ENCODE results near the gene HACE1.

Gene HACE1

DNA sequence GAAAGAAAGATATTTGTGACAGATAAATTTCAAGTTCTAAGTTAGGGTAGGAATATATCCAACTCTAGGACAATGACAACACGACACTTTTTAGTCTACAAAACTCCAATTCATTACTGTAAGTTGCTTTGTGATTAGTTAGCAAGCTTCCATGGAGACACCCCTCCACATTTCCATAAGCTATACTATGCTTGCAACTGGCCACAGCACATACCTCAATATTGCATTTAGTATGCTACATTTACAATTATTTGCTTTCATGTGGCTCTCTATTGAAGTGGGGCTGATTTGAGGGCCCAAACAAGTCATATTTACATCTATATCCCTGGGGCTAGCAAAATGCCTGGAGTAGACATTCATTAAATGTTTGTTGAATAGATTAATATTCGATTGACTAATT is 129.3 kb downstream of the HACE1 start:
- DNase-seq (ENCODE audit: low spot score) = no peak

DNA sequence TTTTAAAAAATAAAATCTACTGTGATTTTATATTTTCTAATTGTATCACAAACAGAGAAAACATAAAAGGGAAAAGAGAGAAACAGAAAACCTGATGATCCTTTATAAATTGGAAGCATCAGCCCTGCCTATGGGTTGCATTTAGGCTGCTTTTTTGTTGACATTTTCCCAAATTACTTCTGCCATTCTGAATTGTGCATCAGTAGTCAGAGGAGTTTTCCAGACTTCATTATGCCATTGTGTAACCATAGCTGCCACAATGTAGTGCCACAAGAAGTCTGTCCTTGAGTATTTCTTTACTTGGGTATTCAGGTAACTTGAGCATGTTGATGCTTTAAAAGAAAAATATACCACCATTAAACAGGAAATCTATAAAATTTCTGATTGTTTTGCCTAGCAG is 130.3 kb downstream of the HACE1 start:
- DNase-seq (ENCODE audit: low spot score) = no peak

DNA sequence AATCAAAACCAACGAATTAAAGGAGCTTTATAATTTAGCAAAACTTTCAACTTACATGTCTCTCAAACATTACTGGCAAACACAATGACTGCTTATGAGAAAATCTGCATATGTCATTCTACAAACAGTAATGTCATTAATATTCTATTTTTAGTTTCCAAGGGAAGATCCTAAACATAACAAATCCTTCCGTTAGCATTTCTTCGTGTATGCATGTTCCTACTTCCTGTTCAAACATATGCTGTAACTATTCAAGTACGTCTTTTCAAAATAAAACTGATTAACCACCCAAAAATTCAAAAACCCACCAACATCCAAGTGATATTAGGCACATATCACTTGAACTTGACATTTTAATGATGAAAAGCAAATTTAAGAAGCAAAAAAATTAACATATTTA is 131.3 kb downstream of the HACE1 start:
- DNase-seq (ENCODE audit: low spot score) = no peak

DNA sequence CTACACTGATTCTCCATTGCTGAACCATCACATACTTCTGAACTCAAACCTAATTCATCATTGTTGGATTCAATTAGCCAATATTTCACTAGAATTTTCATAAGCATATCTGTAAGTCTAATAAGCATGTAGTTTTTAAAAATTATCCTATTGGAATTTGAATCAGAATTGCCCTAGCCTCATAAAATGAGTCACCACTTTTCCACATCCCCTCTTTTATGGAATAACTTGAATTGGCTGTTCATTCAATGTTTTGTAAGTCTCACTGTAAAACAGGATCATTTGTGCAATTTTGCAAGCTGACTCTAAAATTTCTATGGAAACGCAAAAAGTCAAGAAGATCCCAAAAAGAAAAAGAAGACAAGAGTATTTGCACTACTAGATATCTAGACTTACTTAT is 141.0 kb downstream of the HACE1 start:
- DNase-seq (ENCODE audit: low spot score) = no peak

DNA sequence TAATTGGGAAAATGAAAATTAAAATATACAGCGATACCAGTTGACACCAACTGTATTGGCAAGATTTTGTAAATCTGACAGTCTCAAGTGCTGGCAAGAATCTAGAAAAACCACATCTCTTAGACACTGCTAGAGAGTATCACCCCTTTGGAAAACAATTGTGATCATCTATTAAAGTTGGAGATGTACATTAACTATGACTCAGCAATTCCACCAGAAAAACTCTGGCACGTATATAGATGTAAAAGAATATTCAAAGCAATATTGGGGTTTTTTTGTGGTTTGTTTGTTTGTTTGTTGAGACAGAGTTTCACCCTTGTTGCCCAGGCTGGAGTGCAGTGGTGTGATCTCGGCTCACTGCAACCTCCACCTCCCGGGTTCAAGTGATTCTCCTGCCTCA is 142.9 kb downstream of the HACE1 start:
- no peak for DNase-seq (ENCODE audit: low spot score)

DNA sequence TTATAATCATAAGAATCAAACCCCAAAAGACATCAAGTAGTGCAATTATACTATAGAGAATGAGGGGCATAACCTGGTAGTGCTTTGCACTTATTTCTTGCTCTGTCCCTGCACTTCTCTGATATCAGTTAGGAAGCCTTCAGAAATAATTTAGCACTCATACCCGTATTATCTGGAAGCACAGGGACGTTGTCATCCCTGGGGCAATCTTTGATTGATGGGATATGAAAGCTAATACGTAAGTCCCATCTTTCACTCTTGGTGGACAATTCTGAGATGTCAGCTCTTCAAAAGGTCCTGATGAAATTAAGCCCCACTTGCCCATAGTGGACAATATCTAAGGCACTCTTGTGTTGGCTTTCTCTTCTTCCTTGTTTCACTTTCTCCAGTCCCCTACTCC is 144.9 kb downstream of the HACE1 start:
- DNase-seq (ENCODE audit: low spot score) = no peak

DNA sequence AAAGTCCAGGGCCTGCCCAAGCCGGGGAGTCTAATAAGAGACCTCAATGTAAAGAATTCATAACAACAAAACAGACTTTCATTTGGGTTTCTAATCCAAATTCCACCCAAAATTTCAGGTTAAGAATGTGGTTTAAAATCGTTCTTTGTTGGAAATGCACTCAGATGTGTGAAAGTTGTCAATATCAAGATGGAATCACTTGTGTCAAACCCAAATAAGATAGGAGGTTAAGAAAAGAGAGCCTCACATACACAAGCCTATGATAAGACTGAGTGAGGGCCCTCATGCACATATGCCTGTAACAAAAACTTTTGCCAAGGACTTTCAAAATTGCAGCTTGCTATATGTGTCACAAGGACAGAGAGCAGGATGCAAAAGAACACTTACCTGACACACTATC is 145.7 kb downstream of the HACE1 start:
- DNase-seq (ENCODE audit: low spot score) = no peak

DNA sequence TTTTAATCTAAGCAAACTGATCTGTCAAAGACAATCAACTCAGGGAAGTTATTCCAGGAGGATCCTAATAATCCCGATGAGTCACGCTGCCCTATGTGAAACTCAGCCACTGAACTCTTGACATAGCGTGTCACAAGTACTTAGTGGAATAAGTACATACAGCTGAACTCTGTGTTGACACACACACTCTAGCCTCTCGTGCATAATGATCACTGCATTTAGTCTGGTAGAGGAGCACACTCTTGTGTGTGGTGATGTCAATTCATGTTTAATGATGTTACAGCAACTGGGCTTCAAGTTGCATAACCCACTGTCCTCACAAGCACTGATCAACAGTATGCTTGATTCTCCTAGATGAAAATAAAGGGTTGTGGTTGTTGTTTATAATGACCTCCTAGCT is 148.3 kb downstream of the HACE1 start:
- DNase-seq (ENCODE audit: low spot score) = no peak

DNA sequence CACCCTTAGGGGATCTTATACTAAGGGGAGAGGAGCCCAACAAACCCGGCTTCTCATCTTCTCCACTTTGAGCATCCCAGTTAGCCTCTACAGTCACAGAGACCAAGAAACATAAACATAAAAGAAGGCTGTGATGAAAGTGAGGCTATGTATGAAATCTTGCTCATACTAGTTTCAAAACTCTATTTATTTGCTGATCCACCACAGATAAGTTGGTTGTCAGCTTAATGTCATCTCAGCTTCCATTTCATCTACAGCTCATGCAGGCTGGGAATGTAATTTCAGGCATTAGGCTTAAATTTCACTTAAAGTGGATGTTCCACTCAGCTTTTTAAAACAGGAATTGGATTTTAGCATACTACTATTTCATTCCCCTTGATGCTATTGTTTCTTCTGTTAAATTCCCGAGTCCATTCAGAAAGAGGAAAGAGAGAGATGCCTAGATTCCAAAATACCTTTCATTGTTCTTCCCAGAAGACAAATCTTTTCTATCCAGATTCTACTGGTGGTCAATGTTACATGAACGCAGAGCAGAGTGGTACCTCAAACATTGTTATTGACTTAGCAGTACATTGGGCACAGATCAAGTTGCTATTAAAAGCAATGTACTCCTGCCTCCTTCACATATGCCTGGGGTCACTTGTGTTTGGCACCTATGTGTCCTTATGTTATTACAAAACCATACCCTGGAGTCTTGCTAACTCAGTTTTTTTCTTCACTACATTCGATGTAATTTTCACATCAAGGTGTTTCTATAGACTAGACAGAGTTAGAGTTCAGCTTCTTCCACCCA is 149.0 kb downstream of the HACE1 start:
- no peak for DNase-seq (ENCODE audit: low spot score)

DNA sequence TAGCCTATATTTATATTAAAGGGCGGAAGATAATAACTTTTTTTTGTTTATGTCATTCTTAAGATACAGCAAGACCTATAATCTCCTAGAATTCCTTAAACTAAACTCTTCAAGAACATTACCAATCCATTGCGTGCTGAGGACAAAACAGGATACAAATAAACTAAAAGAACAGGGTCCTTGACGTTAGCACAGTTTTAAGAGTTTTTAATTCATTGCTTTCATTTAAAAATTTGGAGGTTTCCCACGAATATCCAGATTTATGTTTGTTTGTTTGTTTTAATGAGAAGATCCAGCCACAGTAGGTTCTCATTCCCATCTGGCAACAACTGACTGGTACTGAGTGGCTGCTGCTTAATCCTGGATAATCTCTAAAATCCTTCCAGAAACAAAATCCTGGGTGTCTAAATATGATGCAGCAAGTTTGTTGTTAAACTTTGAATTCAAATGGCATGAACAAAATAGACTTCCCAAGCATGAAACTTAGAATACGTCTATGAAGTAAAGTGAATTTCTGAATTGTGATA is 153.7 kb downstream of the HACE1 start:
- no peak for DNase-seq (ENCODE audit: low spot score)

DNA sequence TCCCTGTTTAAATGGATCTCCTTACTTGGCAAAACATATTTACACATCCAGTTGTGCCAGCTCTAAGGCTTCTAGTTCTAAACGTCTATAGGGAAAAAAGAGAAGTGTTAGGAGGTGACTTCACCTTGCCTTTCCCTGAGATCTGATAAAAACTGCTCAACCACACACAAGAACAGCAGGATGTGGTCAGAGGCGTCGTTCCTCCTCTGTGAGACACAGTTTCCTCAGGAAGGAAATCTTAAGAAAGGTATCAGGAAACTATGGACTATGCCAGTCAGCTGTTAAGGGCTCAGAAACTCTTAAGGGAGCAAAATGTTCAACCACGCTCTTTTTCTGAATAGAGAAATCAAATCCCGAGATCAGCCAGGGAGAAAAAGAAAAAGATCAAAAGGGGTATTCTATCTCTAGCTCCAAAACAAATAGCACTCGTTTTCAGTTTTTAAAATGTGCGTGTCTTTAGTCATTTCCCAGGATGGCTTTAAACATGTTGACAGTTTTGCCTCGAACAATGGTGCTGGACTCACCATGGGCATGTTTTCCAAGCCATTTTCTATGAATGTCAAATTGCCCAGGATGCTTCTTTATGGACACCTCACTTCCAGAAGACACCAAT is 154.5 kb downstream of the HACE1 start:
- DNase-seq (ENCODE audit: low spot score) = peak; percentile 54

DNA sequence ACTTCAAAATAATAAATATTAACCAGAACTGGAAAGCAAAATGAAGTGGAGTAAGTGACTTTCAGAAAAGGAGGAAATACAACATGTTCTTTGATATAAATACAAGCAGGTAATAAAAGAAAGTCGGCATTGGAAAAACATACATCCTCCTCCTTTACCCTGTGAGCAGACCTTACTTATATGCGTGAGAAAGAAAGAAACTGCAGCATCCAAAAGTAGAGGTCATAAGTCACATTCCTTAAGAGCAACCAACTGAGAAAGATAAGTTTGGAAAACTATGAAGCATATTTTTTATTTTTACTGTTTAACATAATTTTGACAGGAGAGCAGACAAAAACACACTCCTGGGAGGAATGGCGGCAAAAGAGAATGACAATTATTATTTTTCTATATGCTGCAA is 155.5 kb downstream of the HACE1 start:
- no peak for DNase-seq (ENCODE audit: low spot score)

DNA sequence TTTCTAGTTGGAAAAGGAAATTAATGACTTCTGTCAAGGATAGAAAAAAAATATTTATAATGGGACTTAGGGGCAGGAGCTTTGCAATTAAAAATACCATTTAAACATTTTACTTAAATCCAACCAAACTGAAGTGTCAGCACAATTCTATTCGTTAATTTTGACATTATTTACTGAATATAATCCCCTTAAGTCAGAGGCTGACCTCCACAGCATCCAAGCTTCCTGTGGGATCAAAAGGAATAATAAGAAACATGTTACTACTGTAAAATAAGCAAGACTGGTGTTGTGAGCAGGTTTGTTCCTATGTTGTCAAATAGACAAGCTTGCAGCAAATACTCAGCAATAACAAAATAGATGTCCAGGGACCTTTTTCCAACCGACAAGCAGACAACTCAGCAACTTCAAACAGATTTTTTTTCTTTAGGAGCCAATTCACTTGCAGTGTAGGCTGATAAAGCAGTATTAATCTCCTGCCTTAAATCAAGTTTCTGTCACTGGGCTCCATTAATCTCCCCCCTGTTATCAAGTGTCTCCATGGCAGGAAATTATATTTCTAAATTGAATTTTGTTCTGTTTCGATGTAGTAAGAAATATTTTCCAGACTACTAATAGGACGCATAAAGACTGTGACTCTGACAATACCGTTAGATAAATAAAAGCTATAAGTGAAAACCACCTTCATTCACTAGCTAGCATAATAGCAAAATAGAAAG is 157.4 kb downstream of the HACE1 start:
- no peak for DNase-seq (ENCODE audit: low spot score)

DNA sequence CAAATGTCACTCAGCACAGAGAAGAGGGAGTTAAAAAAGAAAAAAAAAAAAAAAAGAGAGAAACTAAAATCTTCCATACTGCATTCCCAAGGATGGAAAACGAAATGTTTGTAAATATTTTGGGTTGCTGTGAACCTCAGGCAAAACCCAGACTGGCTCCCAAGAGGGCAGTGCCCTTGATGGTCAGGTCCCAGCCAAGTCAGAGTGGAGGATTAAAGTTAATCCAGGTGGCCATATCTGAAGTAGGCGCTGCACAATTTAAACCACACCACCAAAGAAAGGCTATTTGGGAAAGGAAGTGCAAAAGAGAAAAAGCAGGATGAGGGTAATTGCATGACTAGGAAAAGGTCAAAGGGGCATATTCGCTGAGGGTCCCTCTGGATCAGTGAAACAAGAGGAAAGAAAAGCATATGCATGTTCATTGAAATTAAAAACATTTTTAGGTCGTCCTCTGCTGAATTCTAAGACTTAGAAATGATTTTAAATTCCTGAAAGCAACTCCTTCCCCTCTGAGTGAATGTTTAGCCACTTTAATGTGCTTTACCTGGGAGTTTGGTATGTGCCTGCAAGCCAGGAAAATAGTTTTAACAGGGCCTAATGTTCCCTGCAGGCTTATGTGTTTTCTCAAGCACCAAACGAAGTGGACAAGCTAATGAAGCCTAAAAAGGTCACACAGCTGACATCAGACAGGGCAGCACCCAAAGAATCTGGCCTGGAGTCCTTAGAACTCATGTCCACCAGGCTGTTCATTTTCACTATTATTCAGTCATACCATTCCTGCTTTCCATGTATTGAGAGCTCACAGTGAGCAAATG is 159.1 kb downstream of the HACE1 start:
- no peak for DNase-seq (ENCODE audit: low spot score)

DNA sequence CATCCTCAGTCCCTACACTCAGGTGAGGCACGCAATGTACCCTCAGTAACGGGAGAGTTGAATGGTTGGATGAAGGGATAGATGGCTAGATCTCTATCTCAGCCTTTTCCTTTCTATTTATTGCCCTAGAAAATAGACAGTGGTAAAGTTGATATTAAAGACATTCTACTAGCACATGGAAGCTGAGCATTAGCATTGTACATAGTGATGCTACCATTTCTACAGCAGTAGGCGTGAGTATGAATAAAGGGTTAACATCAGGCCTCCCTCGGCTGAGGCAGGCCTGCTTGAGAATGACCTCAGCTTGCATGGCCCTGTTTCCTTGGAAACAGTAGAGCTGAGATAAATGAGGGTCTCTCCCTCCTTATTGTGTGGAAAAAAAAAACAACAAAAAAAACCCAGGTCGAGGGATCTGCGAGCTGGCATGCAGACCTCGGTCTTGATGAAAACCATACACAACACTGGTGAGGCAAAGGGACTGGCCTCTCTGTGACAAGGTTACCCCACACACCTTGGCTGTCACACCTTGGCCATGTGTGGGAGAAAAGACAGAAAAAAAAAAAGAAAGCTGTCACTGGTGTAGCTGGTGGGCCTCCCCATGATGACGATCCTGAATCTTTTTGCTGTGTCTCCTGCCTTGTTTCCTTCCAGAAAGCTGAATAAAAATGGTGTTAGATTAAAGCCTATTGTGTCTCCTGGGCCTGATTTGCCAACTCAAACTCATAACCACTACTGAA is 160.0 kb downstream of the HACE1 start:
- no peak for DNase-seq (ENCODE audit: low spot score)

DNA sequence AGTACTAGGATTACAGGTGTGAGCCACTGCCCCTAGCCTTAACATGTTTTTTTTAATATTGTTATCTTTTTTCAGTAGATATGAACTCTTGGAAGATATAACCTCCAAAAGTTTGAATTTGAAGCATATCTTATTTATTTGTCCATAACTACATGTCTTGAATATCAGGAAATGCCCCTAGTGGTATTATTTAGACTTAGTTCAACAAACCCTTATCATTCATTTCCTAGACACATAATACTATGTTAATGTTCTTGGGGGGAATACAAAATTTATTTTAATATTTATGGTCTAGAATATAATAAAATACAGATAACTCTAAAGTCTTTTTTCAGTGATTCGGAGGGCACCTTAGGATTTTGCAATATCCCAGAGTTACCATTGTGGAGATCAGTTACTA is 160.7 kb downstream of the HACE1 start:
- no peak for DNase-seq (ENCODE audit: low spot score)

DNA sequence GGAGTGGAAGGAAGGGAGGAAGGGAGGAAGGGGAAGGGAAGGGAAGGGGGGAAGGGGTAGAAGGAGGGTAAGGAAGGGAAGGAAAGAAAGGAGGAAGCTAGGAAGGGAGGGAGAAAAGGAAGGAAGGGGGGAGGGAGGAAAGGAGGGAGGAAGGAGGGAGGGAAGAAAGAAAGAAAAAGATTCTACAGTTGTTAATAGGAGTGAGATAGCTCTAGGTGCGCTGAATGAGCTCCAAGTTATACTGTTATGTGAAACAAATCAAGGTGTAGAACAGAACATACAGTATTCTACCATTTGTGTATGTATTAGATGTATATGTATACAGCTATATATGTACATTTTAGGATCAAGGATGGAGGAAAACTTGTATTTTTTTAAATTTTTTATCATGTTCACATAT is 167.7 kb downstream of the HACE1 start:
- DNase-seq (ENCODE audit: low spot score) = no peak

DNA sequence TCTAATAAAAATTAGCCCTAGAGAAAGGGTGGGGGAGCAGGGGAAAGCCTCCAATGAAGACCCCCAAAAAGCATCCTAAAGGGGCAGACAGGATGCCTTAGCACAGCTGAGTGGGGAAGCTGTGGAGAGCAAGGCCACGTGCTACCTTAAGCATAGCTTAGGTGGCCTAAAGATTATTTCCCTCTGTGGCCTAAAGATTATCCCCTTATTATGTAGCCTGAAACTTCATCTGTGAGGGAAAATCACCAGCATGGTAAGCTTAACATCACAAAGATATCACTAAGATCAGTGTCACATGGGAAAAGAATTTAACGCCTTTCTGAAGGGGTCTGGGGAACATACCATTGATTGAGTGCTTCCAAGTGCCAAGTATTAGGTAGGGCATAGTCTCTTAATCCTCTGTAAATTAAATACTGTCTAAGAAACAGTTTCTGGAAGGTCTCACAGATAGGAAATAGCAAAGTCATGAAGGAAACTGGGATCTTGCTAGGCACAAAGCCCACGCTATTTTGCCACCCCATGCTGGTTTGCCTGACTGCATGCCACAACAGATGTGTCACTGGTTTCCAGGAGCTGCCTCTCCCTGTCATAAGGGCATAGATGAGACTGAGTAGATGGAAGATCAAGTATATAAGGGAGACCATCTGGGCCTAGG is 170.0 kb downstream of the HACE1 start:
- DNase-seq (ENCODE audit: low spot score) = no peak

DNA sequence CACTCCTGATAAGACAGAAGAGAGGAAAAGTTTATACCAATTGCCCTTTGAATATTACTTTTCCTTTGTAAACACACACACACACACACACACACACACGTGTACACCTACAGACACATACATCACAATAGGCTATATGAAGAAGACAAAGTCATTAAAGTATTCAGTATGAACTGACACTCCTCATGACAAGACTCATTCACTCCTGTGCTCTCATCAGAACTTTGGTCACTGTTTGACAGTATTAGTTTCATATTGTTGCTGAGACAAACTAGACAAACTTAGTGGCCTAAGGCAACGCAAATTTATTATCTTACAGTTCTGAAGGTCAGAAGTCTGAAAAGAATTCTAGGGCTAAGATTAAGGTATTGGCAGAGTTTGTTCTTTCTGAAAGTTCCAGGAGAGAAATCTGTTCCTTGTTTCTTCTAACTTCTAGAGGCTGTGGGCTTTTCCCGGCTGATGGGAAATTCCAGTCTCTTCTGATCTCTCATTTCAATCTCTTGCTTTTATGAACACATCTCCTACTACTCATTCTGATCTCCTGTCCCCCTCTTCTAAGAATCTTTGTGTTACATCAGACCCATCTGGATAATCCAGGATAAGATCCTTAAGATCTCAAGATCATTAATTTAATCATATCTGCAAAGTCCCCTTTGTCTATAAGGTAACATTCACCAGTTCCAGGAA is 171.3 kb downstream of the HACE1 start:
- DNase-seq (ENCODE audit: low spot score) = peak; percentile 16

DNA sequence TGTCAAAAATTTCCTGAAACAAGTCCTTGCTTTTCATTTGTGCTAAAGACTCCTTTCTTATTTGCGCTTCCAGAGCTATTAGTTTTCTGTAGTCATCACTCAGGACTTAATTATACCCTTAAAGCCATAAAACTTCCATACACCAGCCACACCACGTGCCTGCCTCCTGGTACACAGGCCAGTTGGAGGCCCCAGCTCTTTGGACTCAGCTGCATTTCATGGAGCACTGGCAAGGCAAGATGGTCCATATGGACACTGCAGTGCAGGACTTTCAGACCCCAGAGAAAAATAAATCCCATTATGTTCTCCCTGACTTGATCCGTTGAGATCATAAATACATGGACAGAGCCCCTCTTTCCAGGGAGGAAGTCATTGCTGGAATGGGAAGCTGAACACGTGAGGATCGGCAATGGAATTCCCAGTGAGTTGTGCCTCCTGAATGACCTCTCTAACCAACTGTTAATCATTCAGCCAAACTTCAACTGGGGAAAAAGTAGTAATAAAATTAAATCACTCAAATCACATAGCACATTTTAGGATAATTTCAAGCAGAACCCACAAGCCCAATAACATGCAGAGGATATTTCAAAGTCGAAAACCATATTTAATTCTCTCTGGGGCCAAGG is 173.1 kb downstream of the HACE1 start:
- no peak for DNase-seq (ENCODE audit: low spot score)
